NCI-H1436 treated with DMSO at 0.1 percent for 48 hours (cell line): ENCODE results near the gene OAF.
"Not testable (repeated sequence)": the region's sequence is repeated elsewhere in the genome, so short reads cannot be mapped to it uniquely, and the experiment has no call there.

Experiments used
- DNase-seq: peaks from one replicate; lab custom pipeline; 2025; lab: John Stamatoyannopoulos, UW

Gene OAF

GRCh38 chr11:120210626-120211521 lies at the start of gene OAF:
TSS of gene OAF (plus strand) at chr11:120211032. CDS start at chr11:120211280, 248 bp downstream.
- DNase-seq = no peak

- DNase-seq = no peak
Observed at GRCh38 chr11:120167659-120168058, 43.2 kb upstream of the OAF start.

- DNase-seq = no peak
Observed at GRCh38 chr11:120168108-120168959, 42.5 kb upstream of the OAF start.

- no peak for DNase-seq
Observed at GRCh38 chr11:120168960-120169681, 41.7 kb upstream of the OAF start.

- DNase-seq = no peak
Observed at GRCh38 chr11:120169981-120170698, 40.7 kb upstream of the OAF start.

DNA sequence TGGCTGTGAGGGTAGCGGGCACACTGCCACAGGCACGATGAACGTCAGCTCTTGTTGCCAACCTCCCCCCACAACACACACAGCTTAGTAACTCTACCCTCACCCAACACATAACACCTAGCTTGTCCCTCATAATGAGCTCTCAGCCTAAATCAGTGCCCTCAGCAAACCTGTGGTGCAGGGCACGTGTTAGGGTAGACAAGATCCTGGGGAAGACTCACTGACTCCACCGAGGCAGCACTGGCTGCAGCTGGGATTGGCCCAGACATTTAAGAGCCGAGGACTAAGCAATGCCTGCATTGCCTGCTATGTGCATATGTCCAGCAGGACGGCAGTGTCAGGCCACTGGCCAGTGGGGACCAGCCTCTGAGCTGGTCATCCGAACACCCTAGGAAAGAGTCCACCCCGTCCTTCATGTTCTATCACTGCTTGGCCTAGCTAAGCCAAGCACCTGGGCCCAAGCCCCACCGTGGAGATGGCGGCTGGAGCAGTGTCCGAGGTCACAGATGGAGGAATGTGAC lies 40.0 kb upstream of the OAF start:
- DNase-seq = no peak

DNA sequence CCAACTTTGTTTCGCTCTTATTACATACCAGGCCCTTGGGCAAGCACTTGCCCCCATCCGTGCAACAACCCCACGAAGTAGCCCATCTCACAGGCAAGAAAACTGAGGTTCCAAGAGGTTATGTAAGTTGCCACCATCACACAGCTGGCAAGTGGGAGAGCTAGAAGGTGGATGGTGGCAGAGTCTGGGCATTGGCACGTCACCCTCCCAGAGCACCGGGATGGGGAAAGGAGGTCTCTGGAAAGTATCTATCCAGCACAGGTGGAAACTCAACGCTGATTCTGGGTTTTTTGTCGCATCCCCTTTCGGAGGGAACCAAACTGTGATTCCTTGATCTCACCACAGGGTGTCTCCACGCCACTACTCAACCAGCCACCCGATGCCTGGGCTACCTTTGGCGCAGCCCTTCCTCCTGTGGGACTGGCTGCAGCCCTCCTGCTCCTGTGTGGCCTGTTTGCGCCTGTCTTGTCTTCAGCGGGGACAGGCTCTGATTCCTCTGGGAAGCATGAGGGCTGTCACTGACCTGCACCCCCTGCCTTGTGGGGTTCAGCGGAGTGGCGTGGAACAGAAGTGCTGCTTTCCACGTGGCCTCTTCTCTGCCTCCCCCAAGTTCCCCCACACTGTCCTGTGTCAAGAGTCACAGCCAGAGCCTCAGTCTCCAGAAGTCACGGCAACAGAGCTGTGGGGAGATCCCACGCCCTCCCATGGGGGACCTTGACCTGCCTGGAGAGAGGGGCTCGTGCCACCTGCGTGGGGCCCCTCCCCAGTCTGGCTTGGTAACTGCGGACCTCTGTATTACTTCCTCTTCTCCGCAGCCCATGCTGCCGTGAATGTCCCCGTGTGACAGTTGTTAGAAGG lies 38.5 kb upstream of the OAF start:
- no peak for DNase-seq

DNA sequence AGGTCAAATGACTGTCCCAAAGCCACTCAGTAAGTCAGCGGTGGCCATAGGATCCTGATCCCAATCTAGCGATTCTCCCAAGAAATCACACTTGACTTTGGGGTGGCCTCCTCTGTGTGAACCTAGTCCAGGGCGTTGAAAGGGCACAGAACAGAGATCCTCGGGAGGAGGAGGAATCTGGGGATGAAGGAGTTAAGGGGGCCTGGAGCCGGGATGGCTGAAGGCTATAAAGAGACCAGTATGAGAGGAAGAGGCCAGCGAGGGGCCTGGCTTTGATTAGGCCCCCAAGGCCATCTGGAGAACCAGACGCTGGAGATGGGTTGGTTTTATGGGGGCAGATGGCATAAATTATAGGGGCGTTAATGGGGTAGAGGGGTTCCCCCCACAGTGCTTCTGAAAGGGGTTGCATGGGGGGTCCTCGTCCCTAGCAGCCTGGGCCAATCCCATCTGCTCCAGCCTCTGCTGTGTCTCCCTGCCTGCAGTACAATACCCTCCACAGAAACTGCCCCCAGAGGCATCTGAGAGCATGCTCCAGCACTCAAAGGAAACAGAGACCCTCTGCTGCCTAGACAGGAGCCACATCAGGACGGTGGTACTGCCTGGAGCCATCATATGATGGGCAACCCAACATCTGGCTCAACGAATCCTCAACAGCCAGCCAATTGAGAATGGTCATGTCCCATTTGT lies 37.7 kb upstream of the OAF start:
- no peak for DNase-seq

GRCh38 chr11:120173807-120174206 lies 37.0 kb upstream of the OAF start:
- DNase-seq = no peak

DNA sequence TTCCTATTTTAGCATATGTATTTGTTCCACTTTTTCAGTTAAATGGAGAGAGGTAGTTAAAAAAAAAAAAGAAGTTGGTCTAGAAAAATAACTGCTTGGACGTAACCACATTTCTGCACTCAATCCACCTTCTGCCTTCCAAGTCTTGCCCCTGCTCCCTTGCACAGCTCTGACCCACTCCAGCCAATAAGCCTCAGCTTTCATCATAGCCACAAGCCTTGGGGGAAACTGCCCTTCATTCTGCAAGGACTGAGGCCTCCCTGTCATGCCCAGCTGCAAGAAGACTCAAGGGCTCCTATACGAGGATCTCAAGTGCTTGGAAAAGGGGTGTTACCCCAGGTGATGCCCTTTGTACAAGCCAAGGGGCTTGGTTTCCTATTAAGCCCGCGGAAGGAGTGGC lies 36.0 kb upstream of the OAF start:
- DNase-seq = no peak

DNA sequence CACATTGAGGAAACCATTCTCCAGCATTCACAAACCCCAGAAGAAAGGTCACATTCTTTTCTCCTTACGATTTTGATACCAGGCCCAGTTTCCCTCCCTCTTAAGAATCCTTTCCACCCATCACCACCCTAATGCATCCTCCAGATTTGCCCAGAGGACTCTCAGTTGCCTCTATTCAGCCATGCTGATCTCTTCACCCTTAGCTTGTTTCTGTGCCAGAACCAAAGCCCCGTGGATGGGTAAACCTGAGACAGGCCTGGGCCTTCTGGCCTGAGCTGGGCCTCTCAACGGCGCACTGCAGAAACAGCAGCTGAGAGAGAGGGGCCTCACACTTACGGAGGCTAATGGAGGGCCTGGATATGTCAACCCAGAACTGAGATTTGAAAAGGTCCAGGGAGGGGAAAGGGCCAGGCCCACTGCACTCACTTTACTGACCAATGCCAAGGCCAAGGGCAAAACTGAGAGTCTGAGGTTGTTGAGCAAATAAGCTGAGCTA lies 32.2 kb upstream of the OAF start:
- DNase-seq = no peak

GRCh38 chr11:120179057-120179672 lies 31.7 kb upstream of the OAF start:
- DNase-seq = no peak

- not testable (repeated sequence) for DNase-seq
Observed at GRCh38 chr11:120180063-120180462, 30.8 kb upstream of the OAF start.

DNA sequence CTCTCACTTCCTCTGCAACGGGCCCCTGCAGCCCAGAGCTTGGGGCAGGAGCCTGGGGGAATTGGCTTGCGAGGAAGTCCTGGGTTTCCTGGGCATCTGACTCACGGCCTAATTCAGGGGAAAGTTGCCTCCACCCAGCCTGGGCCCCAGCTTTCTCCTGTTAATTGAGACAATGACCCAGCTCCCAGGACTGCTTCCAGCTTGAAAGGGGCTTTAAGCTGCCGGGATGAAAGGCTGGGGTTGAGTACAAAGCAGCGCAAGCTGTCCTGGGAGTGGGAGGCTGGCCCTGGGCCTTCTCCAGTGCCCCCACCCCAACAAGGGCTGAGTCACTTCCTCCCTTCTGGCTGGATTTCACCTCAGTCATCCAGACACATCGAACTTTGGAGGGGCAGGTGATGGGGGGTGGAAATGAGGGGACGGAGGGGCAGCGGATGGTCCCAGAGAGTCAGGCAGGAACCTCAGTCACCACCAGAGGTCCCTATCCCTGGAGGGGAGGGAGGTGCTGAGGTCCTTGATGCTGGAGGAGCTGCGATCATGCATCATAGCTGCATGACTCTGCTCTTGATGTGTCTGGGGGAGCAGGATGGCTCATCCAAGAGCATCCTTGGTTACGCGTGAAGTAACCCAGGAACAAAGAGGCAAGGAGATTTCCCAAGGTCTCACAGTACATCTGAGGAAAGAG lies 30.1 kb upstream of the OAF start:
- DNase-seq = no peak

DNA sequence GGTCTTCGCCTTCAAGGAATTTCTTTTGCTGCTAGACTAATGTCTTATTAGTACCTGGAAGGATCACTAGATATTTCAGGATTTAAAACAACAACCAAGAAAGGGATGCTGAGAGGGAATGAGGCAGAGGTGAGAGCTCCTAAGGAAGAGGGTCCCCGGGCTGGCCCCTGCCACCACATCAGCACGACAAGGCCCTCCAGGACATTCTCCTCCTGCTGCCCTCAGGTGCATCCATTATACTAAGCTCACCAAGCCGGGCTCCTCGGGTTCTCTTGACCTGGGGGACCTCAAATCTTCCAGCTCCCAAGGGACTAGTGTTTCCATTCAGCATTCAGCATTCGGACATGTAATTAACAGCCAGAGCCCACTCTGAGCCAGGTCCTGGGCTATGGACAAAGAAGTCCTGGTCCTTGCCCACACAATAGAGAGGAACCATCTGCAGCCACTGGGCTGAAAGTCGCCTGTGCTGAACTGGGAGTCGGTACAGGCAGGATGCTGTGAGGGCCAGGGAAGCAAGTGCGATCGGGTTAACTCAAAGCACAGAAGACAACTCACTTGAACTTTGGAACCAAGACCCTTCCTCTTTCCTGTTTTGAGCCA lies 29.4 kb upstream of the OAF start:
- no peak for DNase-seq

DNA sequence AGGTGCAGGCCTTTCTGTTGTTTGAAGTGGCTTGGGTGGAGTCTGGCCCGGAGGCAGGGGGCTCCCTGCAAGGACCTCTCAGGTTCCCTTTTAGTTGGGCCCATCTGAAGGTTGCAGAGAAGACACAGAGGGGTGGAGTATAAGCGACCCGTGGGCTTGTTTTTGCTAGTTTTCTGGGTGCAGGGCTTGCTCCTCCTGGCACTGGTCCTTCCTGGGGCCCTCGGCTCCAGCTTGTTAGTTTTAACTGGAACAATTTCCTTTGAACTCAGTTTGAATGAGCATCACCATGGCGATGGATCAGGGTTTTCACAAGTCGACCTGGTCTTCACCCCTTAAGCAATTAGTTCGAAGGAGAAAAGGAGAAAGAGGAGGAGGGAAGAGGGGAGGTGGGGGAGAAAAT lies 28.5 kb upstream of the OAF start:
- DNase-seq = no peak

GRCh38 chr11:120182790-120183491 lies 27.9 kb upstream of the OAF start:
- no peak for DNase-seq
